GM13976 (cell line): ENCODE measurements around the gene MRFAP1L1.
A peak's percentile ranks its signal among the peaks of the same experiment; 100 is the strongest.

Experiments
- DNase-seq: peaks from one replicate; pipeline ENCODE4 v3.0.0; 2012; ENCODE audit warnings: low spot score
- in situ Hi-C: fragments of 300-500 bp; cut with MboI; formaldehyde crosslinking; loops from one replicate; pipeline ENCODE4 v1.12.0; 2022; ENCODE audit warnings: low sequenced_read_pairs, mixed read lengths, inconsistent platforms; ENCODE audit not compliant: unreplicated experiment
- TF ChIP-seq, protein P1 (sequence below): IDR thresholded peaks from 2 replicates; pipeline ENCODE4 v1.5.1; 2012; ENCODE audit warnings: borderline replicate concordance, mild to moderate bottlenecking; ENCODE audit not compliant: insufficient read depth; ENCODE audit errors: extremely low read depth, missing control alignments, control extremely low read depth

The MRFAP1L1 gene

DNA sequence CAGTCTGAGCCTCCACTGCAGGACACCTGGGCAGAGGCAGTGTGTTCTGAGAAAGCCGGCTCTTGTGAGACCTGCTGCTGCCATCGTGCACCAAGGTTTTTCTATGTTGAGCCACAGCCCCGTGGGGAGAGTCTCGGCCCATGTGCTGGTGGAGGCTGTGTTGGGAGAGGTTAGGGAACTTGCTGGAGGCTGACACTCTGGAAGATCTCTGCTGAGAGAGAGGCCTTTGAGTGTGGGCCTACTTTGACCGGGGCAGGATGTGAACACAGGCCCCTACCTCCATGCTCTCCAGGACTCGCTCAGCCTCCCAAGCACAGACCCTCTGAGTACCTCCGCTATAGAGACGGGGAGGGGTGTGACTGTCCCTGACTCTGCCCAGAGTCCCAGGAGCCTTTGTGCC, 17.3 kb downstream of the MRFAP1L1 start:
- in situ Hi-C loops, result no loop called here

DNA sequence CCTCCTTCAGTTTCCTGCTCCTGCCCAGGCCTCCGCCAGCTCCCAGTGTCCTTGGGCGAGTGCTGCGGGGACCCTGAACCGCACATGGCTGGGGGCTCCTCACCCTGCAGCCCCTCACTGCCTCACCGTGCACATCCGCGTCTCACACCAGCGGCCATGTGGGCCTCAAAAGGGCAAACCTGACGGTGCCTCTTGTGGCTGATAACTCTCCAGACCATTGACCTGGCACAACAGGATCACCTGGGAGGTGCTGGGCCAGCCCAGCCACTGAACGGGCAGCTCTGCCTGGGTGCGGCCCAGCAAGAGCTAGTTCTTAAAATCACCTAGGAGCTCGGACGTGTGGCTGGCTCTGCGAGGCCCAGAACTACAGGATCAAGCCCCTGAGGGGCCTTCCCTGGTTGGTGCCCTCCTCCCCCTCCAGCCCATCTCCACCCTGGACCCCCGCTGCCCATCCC, 20.1 kb downstream of the MRFAP1L1 start:
- in situ Hi-C loops, result no loop called here
- peak; percentile 34 for DNase-seq
- TF ChIP-seq, protein P1, sequence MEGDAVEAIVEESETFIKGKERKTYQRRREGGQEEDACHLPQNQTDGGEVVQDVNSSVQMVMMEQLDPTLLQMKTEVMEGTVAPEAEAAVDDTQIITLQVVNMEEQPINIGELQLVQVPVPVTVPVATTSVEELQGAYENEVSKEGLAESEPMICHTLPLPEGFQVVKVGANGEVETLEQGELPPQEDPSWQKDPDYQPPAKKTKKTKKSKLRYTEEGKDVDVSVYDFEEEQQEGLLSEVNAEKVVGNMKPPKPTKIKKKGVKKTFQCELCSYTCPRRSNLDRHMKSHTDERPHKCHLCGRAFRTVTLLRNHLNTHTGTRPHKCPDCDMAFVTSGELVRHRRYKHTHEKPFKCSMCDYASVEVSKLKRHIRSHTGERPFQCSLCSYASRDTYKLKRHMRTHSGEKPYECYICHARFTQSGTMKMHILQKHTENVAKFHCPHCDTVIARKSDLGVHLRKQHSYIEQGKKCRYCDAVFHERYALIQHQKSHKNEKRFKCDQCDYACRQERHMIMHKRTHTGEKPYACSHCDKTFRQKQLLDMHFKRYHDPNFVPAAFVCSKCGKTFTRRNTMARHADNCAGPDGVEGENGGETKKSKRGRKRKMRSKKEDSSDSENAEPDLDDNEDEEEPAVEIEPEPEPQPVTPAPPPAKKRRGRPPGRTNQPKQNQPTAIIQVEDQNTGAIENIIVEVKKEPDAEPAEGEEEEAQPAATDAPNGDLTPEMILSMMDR, result no peak

More for the DNA sequence above, 17.3 kb downstream of the MRFAP1L1 start:
- no peak for DNase-seq
- TF ChIP-seq, protein P1, result no peak

DNA sequence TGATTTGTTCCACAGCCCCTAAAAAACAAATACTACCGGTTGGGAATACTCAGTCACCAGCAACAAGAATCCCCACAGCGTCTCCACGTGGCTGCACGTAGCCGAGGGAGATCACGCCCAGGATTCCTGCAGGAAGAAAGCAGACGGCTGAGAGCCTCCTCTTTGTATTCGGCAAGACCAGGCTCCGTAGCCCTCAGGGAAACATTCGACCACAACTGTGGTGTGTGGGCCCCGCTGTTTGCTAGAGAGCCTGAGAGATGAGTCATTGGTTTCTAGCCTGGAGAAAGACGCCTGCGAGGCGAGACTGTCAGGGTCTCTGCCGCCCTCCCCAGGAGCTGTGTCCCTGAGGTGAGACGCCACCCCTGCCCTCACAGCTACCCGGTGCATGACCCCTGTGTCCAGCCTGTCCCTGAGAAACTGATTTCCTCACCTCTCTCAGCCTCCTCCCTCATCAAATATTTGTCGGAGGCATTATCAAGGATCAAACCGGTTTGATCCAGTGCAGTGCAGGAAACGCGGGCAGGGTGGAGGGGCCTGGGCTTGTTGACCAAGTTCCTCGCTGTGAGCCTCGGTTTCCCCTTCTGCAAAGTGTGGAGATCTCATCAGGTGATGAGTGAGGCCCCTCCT, 20.7 kb downstream of the MRFAP1L1 start:
- peak; percentile 87 for DNase-seq
- TF ChIP-seq, protein P1, result no peak
- in situ Hi-C loops, result no loop called here

DNA sequence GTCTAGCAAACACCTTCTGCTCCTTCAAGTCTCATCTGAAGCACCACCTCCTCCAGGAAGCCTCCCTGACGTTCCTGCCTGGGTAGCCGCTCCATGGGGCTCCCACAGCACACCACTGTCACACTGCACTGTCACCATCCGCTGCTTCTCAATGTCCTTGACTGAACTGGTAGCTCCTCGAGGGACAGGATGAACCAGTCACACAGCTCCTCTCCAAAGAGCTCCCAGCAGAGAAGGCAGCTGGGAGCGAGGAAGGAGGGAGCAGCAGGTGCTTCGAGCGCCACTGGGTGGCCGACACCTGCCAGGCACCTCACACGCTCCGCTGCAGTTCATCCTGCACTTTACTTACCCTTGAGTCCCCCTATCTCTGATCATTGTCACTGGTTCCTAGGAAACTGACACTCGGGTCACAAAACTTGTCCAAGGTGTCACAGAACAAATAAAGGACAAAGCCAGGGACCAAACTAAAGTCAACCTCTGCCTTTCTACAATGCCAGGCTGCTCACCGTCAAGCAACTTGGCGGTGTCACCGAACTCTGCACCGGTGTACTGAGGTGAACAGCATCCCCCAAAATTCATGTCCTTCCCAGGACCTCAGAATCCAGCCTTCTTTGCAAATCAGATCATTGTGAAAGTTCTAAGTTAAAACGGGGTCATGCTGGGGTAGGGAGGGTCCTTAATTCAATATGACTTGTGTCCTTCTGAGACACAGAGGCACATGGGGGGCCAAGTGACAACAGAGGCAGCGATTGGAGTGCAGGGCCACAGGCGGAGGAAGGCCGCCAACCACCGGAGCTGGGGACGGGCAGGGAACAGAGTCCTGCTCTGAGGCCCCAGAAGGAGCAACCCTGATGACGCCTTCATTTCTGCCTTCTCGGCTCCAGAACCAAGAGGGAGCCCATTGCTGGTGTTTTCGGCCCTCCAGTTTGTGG, 21.5 kb downstream of the MRFAP1L1 start:
- TF ChIP-seq, protein P1, result no peak
- peak; percentile 29 for DNase-seq
- in situ Hi-C loops, result no loop called here

DNA sequence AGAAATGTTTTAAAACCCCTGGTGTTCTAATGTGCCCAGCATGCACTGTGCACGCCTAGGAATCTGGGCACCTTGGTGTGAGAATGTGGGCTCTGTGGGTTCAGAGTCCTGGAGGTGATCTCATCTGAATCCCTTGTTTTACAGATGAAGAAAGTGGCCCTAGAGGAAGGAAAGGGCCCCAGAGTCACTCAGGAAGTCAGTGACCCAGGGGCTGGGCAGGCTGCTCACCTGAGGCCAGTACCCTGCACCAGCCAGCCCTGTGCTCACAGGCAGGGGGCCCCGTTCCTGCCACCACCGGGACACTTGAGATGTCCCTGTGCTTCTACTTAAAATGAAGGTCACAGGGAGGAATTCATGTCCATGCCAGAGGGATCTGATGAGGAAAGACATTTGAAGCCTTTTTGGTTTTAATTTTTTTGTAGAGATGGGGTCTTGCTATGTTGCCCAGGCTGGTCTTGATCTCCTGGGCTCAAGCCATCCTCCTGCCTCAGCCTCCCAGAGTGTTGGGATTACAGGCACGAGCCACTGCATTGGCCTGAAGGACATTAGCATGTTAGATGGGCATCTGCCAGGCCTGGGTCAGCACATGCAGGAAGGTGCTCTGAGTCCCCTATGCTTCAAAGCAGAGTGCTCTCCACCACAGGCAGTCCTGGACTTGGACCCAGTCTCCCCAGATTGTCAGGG, 23.4 kb downstream of the MRFAP1L1 start:
- no peak for DNase-seq
- in situ Hi-C loops, result no loop called here
- TF ChIP-seq, protein P1, result no peak

DNA sequence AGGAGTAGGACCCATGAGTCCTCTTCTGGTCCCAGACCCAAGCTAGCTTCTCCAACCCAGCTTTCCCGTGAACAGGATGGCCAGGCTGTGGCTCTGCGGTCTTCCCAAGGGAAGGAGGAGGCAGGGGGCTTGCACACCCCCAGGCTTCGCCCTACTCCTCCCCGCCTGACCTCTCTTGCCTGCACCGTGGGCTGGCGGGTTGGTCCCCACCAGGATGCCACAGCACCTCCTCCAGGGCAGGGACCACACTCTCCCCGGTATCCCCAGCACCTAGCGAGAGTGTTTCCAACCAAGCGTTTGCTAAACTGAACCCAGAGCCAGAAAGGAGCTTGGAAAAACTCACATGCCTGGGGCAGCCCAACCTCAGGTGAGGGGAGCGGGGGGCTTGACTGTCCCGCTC, 25.0 kb downstream of the MRFAP1L1 start:
- no peak for DNase-seq
- TF ChIP-seq, protein P1, result no peak
- in situ Hi-C loops, result no loop called here
